Measurements from ENCODE around the gene SORBS1. TPM values are rescaled to one million over a fixed set of nuclear protein-coding genes. Genes with fewer than 3 reads are reported as not detected.

SORBS1 gene
- total RNA-seq, 1 donor from 2014 or later = 16.1 TPM

DNA sequence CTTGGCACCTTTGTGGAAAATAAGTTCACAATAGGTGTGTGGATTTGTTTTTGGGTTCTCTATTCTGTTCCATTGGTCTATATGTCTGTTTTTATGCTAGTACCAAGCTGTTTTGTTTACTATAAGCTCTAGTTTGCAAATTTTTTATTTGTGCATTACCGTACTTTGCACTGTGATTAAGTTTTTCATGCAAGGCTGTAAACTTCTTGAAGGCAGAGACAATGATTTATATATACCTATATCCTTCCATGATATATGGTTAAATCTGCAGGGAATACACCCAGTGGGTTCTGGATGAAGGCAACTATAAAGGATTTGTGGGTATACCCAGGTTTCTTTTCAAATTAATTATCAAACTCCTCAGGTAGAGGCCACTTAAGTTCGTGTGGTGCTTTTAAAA, 178.6 kb downstream of the SORBS1 start:
- H3K4me2 ChIP-seq = no peak overlapping the region
- no peaks in the 10 kb centered on the region for H4K20me1 ChIP-seq (ENCODE audit: low read depth)
- no peaks in the 10 kb centered on the region for H3K27me3 Mint-ChIP-seq (ENCODE audit: insufficient read depth, low read depth)
- TF ChIP-seq, protein P1, sequence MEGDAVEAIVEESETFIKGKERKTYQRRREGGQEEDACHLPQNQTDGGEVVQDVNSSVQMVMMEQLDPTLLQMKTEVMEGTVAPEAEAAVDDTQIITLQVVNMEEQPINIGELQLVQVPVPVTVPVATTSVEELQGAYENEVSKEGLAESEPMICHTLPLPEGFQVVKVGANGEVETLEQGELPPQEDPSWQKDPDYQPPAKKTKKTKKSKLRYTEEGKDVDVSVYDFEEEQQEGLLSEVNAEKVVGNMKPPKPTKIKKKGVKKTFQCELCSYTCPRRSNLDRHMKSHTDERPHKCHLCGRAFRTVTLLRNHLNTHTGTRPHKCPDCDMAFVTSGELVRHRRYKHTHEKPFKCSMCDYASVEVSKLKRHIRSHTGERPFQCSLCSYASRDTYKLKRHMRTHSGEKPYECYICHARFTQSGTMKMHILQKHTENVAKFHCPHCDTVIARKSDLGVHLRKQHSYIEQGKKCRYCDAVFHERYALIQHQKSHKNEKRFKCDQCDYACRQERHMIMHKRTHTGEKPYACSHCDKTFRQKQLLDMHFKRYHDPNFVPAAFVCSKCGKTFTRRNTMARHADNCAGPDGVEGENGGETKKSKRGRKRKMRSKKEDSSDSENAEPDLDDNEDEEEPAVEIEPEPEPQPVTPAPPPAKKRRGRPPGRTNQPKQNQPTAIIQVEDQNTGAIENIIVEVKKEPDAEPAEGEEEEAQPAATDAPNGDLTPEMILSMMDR (IDR thresholded peaks at IDR 0.05) = no peak
- TF ChIP-seq EZH2 (IDR thresholded peaks at IDR 0.05) (no peak), EZH2phosphoT487 (IDR thresholded peaks at IDR 0.05) (no peak)
- no peaks in the 10 kb centered on the region for H3K4me1 Mint-ChIP-seq
- no peak overlapping the region for H3K27ac Mint-ChIP-seq
- no peak for DNase-seq (ENCODE audit: low spot score)
- no peak overlapping the region for H3K9ac ChIP-seq
- H3K9me3 ChIP-seq (ENCODE audit: low read depth) = no peaks in the 10 kb centered on the region
- no peak overlapping the region for H3K4me3 ChIP-seq
- no peak overlapping the region for H3K4me3 Mint-ChIP-seq
- no peaks in the 10 kb centered on the region for H3K79me2 ChIP-seq (ENCODE audit: low read depth)
- no peaks in the 10 kb centered on the region for H3K36me3 Mint-ChIP-seq
- no peaks in the 10 kb centered on the region for H3K27me3 ChIP-seq
- H3K27ac ChIP-seq = no peak overlapping the region
- no peaks in the 10 kb centered on the region for H3K4me1 ChIP-seq
- no peaks in the 10 kb centered on the region for H3K36me3 ChIP-seq
- H3F3A ChIP-seq (ENCODE audit: low read depth) = no peaks in the 10 kb centered on the region
- H2AFZ ChIP-seq (replicated peaks) = no peak overlapping the region
- H3K9me3 Mint-ChIP-seq = no peaks in the 10 kb centered on the region

DNA sequence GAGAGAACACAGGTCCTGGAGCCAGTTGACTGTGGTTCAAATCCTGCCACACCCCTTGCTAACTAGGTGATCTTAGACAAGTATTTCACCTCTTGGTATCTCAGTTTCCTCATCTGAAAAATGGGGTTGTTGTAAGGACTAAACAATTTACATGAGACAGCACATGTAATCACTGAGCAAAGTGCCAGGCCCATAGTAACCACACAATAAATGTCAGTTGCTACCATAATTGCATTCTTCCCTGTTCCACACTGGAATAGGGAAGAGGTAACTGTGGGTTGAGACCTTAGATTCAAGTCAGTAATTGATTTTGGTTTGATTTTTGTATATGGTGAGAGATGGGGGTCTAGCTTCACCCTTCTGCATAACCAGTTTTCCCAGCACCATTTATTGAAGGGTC, 179.0 kb downstream of the SORBS1 start:
- Mint-ChIP-seq H3K27ac (no peak overlapping the region), H3K4me1 (no peaks in the 10 kb centered on the region), H3K36me3 (no peaks in the 10 kb centered on the region), H3K9me3 (no peaks in the 10 kb centered on the region), H3K27me3 (ENCODE audit: insufficient read depth, low read depth) (no peaks in the 10 kb centered on the region), H3K4me3 (no peak overlapping the region)
- H3K79me2 ChIP-seq (ENCODE audit: low read depth) = no peaks in the 10 kb centered on the region
- no peak overlapping the region for H2AFZ ChIP-seq (replicated peaks)
- no peaks in the 10 kb centered on the region for H3K9me3 ChIP-seq (ENCODE audit: low read depth)
- H3K36me3 ChIP-seq = no peaks in the 10 kb centered on the region
- no peaks in the 10 kb centered on the region for H3K4me1 ChIP-seq
- H3K4me2 ChIP-seq = no peak overlapping the region
- no peaks in the 10 kb centered on the region for H3K27me3 ChIP-seq
- H3K4me3 ChIP-seq = no peak overlapping the region
- no peak overlapping the region for H3K9ac ChIP-seq
- H3K27ac ChIP-seq = no peak overlapping the region
- TF ChIP-seq EZH2phosphoT487 (IDR thresholded peaks at IDR 0.05) (no peak), EZH2 (IDR thresholded peaks at IDR 0.05) (no peak)
- TF ChIP-seq, protein P1 (IDR thresholded peaks at IDR 0.05) = no peak
- no peaks in the 10 kb centered on the region for H4K20me1 ChIP-seq (ENCODE audit: low read depth)
- no peak for DNase-seq (ENCODE audit: low spot score)
- H3F3A ChIP-seq (ENCODE audit: low read depth) = no peaks in the 10 kb centered on the region

DNA sequence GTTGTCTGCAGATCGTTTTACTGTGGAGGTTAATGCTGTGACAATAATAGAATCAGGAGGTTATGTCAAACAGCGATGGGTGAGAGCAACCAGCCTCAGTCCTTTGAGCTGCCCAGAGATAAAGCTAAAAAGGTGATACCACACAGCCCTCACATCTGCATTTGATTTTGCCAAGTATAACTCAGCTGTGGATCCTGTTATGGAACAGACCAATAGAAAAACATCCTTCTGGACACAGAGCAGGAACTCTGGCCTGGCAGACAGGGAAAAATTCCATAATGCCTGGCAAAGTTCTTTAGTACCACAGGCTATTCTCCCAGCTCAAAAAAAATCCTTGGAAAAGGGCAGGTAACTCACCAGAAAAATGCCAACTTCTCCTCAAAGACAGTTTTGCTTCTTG, 183.2 kb downstream of the SORBS1 start:
- H3K36me3 ChIP-seq = no peaks in the 10 kb centered on the region
- H3K4me3 ChIP-seq = no peak overlapping the region
- Mint-ChIP-seq H3K27ac (no peak overlapping the region), H3K36me3 (no peaks in the 10 kb centered on the region), H3K27me3 (ENCODE audit: insufficient read depth, low read depth) (no peaks in the 10 kb centered on the region), H3K4me1 (no peaks in the 10 kb centered on the region), H3K9me3 (no peaks in the 10 kb centered on the region), H3K4me3 (no peak overlapping the region)
- no peaks in the 10 kb centered on the region for H3F3A ChIP-seq (ENCODE audit: low read depth)
- H3K79me2 ChIP-seq (ENCODE audit: low read depth) = no peaks in the 10 kb centered on the region
- TF ChIP-seq EZH2 (IDR thresholded peaks at IDR 0.05) (no peak), EZH2phosphoT487 (IDR thresholded peaks at IDR 0.05) (no peak)
- TF ChIP-seq, protein P1 (IDR thresholded peaks at IDR 0.05) = no peak
- H4K20me1 ChIP-seq (ENCODE audit: low read depth) = no peaks in the 10 kb centered on the region
- DNase-seq (ENCODE audit: low spot score) = no peak
- H3K9ac ChIP-seq = no peak overlapping the region
- no peak overlapping the region for H3K27ac ChIP-seq
- H3K4me1 ChIP-seq = peaks cover 8% of the 10 kb centered on the region
- no peak overlapping the region for H2AFZ ChIP-seq (replicated peaks)
- no peaks in the 10 kb centered on the region for H3K9me3 ChIP-seq (ENCODE audit: low read depth)
- no peak overlapping the region for H3K4me2 ChIP-seq
- H3K27me3 ChIP-seq = no peaks in the 10 kb centered on the region

All from neural progenitor cell (in vitro differentiated cells).